ENCODE results near the gene SLC18A2.
"Not testable (repeated sequence)": the region's sequence is repeated elsewhere in the genome, so short reads cannot be mapped to it uniquely, and the experiment has no call there.

The SLC18A2 gene

DNA sequence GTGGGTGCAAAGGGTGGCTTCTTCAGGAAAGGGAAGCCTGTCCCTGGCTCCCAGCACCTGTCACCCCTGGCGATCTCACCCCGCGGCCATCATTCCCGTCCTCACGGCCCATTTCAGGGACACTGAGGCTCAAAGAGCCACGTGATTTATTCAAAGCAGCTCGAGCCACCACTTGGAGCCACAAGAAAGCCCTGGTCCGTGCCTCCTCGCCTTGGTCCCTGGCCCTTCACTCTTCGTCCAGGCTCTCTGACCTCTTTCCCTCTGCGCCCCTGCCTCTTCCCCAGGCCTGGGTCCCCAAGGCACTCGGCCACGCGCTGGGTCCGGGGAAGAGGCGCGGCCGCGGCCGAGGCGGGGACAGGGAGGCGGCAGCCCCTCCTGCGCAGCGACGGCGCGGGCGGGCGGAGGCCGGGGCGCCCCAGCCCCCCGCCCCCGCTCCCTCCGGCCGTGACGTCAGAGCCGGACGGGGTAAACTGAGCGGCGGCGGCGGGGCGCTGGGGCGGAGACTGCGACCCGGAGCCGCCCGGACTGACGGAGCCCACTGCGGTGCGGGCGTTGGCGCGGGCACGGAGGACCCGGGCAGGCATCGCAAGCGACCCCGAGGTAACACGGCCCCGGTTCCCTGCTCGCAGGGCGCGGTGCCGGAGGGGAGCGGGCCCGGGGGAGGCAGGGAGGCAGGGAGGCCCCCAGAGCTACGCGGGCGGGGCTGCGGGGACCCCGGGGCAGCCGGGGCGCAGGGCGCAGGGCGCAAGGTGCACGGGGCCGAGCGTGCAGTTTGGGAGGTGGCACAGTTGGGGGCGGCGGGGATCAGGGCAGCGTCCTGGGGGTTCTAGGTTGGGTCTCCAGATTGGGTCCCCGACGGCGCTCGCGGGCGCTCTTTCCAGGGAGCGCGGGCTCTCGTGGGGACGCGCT lies at the start of gene SLC18A2:
Gene SLC18A2, plus strand, starts transcription at position 494 of the 909 bp plus-strand sequence. CDS start 580 bp downstream, outside the sequence.
- DNase-seq = no peak

DNA sequence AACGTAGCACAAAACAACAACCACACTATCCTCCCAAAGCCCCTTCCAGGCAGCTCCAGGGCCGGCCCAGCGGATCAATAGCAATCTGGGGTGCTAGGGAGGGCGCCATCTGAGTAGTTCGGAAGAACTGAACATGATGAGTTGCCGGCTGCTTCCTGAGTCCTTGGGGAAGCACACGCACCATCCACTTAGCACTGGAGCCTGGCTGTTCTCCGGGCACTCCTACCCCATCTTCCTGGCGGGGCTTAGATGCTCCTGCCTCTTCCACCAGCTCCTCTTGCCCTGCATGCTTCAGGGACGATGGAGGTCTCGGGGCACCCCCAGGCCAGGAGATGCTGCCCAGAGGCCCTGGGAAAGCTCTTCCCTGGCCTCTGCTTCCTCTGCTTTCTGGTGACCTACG lies 43.7 kb upstream of the SLC18A2 start, which contains the start of gene KCNK18:
Gene KCNK18, plus strand, starts transcription at position 301 of the 400 bp plus-strand sequence. Its CDS starts 0 bp downstream, at position 301.
- DNase-seq = no peak

- no peak for DNase-seq
These were observed 42.8 kb upstream of the SLC18A2 start for GRCh38 chr10:117198088-117198487.

GRCh38 chr10:117201826-117202225 lies 39.1 kb upstream of the SLC18A2 start:
- DNase-seq = no peak

- no peak for DNase-seq
These were observed 36.6 kb upstream of the SLC18A2 start for GRCh38 chr10:117204316-117204715.

DNA sequence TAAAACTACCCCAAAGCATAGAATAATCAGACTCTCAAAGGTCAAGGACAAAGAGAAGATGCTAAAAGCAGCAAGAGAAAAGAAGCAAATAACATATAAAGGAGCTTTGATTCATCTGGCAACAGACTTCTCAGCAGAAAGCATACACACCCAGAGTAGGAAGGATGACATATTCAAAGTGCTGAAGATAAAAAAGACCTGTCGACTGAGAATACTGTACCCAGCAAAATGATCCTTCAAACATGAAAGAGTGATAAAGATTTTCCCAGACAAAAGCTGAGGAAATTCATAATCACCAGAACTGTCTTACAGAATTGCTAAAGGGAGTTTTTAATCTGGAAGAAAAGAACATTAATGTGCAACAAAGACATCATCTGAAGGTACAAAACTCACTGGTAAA lies 28.7 kb upstream of the SLC18A2 start:
- no peak for DNase-seq

- DNase-seq = no peak
These were observed 26.5 kb upstream of the SLC18A2 start for GRCh38 chr10:117214401-117214800.

- DNase-seq = no peak
These were observed 25.8 kb upstream of the SLC18A2 start for GRCh38 chr10:117215079-117215478.

- no peak for DNase-seq
These were observed 24.9 kb upstream of the SLC18A2 start for GRCh38 chr10:117216028-117216427.

DNA sequence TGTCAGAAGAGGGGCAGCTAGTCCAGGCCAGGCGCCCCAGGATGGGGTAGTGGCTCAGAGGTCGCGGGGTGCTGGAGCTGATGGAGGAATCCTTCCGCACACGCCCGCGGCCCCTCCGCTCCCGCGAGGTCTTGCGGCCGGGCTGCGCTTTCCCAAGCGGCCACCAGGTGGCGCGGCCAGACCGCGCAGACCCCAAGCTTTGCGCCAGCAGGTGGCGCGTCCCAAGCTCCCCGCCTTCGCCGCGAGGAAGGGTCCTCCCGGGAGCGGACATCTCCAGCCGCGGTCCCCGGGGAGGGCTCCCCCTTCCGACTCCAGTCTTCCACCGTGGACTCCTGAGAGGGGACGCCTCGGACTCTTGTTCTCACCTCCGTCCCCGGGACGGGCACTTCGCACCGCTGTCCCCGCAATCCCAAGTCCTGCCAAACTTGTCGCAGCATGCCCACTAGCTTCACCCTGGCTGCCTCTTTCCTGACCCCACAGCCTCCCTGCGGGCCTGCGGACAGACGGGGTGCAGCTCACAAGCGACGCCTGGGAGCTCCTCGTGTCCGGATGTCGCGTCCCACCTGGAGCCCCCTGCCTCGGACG lies 24.2 kb upstream of the SLC18A2 start:
- peak; percentile 90 for DNase-seq

GRCh38 chr10:117217196-117217761 lies 23.6 kb upstream of the SLC18A2 start:
- DNase-seq = no peak

GRCh38 chr10:117218654-117219053 lies 22.3 kb upstream of the SLC18A2 start:
- no peak for DNase-seq

DNA sequence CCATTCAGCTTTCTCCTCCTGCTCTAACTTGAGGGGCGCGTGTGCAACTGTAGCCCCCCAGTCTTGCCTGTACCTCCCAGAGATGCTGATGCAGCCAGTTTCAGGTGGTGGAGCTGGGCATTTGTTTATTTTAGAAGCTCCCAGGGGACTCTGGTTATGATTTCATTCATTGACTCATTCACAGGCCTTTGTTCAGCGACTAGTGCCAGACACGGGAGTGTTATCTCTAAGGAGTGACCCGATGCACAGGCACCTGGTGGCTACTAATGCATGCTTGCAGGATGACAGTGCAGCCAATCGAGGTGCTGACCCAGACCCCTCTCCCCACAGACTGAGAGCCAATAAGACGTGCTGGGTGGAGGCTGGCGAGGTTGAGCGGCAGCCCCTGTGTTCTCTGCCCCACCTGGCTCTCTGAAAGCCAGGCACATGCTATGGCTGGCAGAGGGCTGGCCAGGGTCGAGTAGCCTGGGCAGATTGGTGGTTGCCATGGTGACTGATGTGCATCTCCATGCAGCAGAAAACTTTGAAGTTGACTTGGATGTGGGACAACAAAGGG lies 19.7 kb upstream of the SLC18A2 start:
- no peak for DNase-seq

- no peak for DNase-seq
These were observed 18.4 kb upstream of the SLC18A2 start for GRCh38 chr10:117222552-117222951.

DNA sequence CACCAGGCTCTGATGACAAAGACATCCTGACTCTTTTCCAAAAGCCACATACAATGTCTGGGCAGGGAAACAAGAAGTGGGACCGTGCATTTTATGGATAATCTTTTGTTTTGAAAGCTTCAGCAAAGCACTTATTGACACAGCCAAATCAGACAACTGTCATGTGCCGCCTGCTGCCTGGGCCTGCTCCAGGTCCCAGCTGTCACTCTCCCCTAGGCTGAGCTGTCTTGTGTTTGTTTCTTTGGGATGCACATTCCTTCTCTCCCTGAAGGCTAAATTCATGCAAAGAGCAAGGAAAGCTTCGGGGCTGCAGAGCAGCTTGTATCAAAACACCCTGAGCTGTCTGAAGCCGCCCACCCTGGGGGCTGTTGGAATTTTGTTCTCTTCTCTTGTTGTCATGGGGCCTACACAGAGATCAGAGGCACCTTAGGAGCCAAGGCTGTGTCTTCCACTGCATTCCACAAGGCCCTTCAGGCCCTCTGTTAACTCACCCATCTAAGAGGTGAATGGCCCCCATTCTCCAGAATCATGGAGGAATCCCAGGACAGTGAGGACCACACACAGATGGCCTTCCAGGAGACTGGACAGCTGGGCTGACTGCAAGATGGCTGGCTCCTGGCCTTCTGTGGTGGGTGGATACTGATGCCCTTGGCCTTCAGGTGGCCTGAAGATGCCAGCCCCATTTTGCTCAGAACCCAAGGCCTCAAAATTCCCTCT lies 17.8 kb upstream of the SLC18A2 start:
- DNase-seq = no peak

DNA sequence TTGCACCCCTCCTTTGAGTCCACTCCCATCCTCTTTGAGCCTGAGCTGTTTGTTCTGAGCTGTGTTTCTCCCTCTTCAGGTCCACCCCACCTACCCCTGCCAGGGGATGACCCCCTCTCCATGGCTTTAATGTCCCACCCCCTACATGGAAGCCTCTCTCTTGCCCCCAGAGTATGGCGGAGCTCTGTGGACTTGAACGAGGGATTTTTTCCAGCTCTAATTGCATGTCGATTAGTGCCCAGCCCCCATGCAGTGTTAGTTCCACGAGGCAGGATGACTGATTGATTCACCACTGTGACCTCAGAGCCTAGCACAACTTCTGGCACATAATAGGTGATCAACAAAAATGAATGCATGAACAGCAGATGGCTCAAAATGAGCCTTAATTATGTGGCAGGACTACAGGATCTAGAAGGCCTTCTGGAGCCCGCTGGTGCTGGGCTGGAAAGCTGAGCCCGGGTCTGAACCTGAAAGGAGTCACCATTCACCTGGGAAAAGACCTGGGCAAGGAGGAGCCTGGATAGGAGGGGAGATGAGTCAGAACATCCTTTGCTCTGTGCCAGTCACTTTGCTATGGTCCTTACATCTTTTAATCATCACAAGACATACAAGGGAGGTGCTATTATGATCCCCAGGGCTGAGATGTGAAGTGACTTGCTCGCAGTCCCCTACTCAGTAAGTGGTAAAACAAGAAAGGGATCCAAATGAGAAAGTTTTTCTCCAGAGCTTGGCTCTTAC lies 17.1 kb upstream of the SLC18A2 start:
- no peak for DNase-seq

DNA sequence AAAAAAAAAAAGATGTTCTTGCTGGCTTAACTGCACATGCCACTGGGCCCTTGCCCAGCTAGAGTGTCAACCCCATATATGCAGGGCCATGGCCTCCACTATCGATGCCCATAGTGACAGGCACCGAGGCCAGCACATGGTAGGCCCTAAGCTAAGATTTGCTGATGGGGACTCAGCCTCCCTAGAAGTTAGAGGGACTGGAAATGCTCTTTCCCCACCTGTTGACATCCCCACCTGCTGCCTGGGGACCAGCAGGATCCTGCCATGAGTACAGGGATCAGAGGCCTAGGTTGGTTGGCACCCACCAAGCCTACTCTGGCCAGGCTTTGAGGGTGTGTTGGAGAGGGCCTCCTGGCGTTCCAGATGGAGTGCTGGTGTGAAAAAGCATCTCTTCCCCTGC lies 16.0 kb upstream of the SLC18A2 start:
- DNase-seq = no peak

DNA sequence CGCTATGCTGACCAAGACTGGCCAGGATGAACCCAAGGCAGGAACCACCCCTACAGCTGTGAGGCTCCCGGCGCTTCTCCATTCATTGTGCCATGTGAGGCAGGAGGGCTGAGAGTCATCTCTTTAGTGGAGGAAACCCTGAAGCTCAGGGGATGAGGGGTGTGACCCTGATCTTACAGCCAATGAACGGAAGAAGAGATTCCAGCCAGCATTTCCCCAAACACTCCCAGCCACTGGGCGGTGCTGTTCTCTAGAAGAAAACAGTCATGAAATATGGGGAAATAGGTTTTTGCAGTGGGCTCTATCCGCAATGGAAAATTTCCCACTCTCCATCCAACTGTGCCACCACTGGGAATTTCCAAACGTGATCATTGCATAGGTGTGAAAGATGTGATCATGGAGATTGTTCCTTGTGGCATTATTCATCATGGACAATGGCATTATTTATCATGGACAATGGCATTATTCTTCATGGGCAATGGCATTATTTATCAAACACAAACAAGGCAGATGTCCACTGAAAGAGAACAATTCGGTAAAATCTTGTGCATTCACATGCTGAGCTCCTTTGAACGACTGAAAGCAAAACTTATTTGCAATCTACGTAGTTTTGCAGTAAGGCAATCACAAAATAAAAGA lies 14.0 kb upstream of the SLC18A2 start:
- DNase-seq = peak; percentile 69

GRCh38 chr10:117228210-117228609 lies 12.7 kb upstream of the SLC18A2 start:
- DNase-seq = no peak

DNA sequence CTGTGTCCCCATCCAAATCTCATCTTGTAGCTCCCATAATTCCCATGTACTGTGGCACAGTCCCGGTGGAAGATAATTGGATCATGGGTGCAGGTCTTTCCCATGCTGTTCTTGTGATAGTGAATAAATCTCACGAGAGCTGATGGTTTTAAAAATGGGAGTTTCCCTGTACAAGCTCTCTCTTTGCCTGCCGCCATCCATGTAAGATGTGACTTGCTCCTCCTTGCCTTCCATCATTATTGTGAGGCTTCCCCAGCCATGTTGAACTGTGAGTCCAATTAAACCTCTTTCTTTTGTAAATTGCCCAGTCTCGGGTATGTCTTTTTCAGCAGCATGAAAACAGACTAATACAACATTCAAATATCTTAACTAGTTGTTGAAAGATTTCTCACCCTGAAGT lies 10.8 kb upstream of the SLC18A2 start:
- not testable (repeated sequence) for DNase-seq

- DNase-seq = no peak
These were observed 3.4 kb upstream of the SLC18A2 start for GRCh38 chr10:117237401-117237991.
